VCaP (cell line): ENCODE results near the gene RARS2.

Experiments used
- H3K27ac ChIP-seq: fragments of 450-650 bp; 2 replicates; pipeline ENCODE4 v1.5.1; 2017
- CTCF ChIP-seq: fragments of 450-650 bp; conservative IDR thresholded peaks from 2 replicates; pipeline ENCODE4 v1.5.1; 2017; ENCODE audit warnings: mild to moderate bottlenecking, moderate library complexity

RARS2 gene

GRCh38 chr6:87590990-87591389, 1.2 kb upstream of the RARS2 start:
- peak overlapping the region; percentile 84; the same call in 1 of the 2 replicates for H3K27ac ChIP-seq
- TF ChIP-seq CTCF = no peak

GRCh38 chr6:87590417-87590880, 662 bp upstream of the RARS2 start:
- no peak for TF ChIP-seq CTCF
- peak overlapping the region; percentile 84 for H3K27ac ChIP-seq

- H3K27ac ChIP-seq = peak overlapping the region; percentile 84
Measured at GRCh38 chr6:87588756-87589407, 905 bp downstream of the RARS2 start.

GRCh38 chr6:87586371-87587077, 3.3 kb downstream of the RARS2 start:
- no peak for TF ChIP-seq CTCF
- no peak overlapping the region for H3K27ac ChIP-seq

More at GRCh38 chr6:87588756-87589407, 905 bp downstream of the RARS2 start:
- no peak for TF ChIP-seq CTCF

GRCh38 chr6:87583822-87584221, 6.0 kb downstream of the RARS2 start:
- no peak overlapping the region for H3K27ac ChIP-seq
- no peak for TF ChIP-seq CTCF

GRCh38 chr6:87575423-87575822, 14.4 kb downstream of the RARS2 start:
- H3K27ac ChIP-seq = peak overlapping the region; percentile 81
- TF ChIP-seq CTCF = no peak

GRCh38 chr6:87574237-87574804, 15.5 kb downstream of the RARS2 start:
- H3K27ac ChIP-seq = peak overlapping the region; percentile 81
- TF ChIP-seq CTCF = no peak
